HepG2 (cell line): ENCODE results near the gene RNPEPL1. TPM values are rescaled to one million over a fixed set of nuclear protein-coding genes. Genes with fewer than 3 reads are reported as not detected.

Experiments used
- ARHGAP35 ChIP-seq: sonication (generic); formaldehyde crosslinking; IDR thresholded peaks from 2 replicates; pipeline ENCODE4 v1.9.0; 2022; ENCODE audit warnings: mild to moderate bottlenecking, inconsistent platforms, moderate library complexity, missing genetic modification reagents, borderline replicate concordance
- HDAC2 ChIP-seq: sonication (generic); formaldehyde crosslinking; IDR thresholded peaks from 2 replicates; pipeline ENCODE4 v1.4.0; 2020; ENCODE audit warnings: missing genetic modification reagents
- MED13 ChIP-seq: sonication (generic); formaldehyde crosslinking; IDR thresholded peaks from 2 replicates; pipeline ENCODE4 v1.5.0; 2020; ENCODE audit warnings: missing genetic modification reagents
- NAIF1 ChIP-seq: sonication (generic); formaldehyde crosslinking; IDR thresholded peaks from 2 replicates; pipeline ENCODE4 v1.5.0; 2020; ENCODE audit warnings: mild to moderate bottlenecking, missing genetic modification reagents, borderline replicate concordance
- PAX8 ChIP-seq: sonication (generic); formaldehyde crosslinking; IDR thresholded peaks from 2 replicates; pipeline ENCODE4 v1.8.0; 2022; ENCODE audit warnings: mild to moderate bottlenecking, missing genetic modification reagents, borderline replicate concordance
- TCF7L2 ChIP-seq: IDR thresholded peaks from 2 replicates; pipeline ENCODE4 v1.6.1; 2011; ENCODE audit warnings: mild to moderate bottlenecking, low read depth, low read length, moderate library complexity
- ZMAT5 ChIP-seq: sonication (generic); formaldehyde crosslinking; IDR thresholded peaks from 2 replicates; pipeline ENCODE4 v1.5.0; 2020; ENCODE audit warnings: mild to moderate bottlenecking, low read depth, missing genetic modification reagents, borderline replicate concordance
- ZNF510 ChIP-seq: sonication (generic); formaldehyde crosslinking; IDR thresholded peaks from 2 replicates; pipeline ENCODE4 v1.4.0; 2020; ENCODE audit warnings: low read depth, mild to moderate bottlenecking, missing genetic modification reagents
- ZNF577 ChIP-seq: sonication (generic); formaldehyde crosslinking; IDR thresholded peaks from 2 replicates; pipeline ENCODE4 v1.4.0; 2020; ENCODE audit warnings: mild to moderate bottlenecking, low read depth, missing genetic modification reagents, borderline replicate concordance
- ZNF652 ChIP-seq: IDR thresholded peaks from 2 replicates; pipeline ENCODE4 v1.6.1; 2016; ENCODE audit warnings: low read depth, borderline replicate concordance
- ZNF687 ChIP-seq: sonication (generic); formaldehyde crosslinking; IDR thresholded peaks from 2 replicates; pipeline ENCODE4 v1.5.1; 2020; ENCODE audit warnings: mild to moderate bottlenecking, missing genetic modification reagents, moderate library complexity
- polyA plus RNA-seq, 8 experiments: library from polyadenylated mRNA; depleted of rRNA in 3 of 8; stranded (reverse) in 7 of 8; unstranded in 1 of 8; fragments of >200 nt; fragmentation: Illumina TruSeq in 4 of 8; extraction: Trizol in 4 of 8; gene quantifications; 2 replicates each; pipeline versions ENCODE4 v1.2.1 to v1.2.3, GENCODE V29; 2011 to 2016; ENCODE audit warnings: low read depth in 4 of 8, missing spikeins in 1 of 8, mixed read lengths in 1 of 8; ENCODE audit not compliant: insufficient read depth in 1 of 8
- total RNA-seq, 5 experiments: library from RNA; depleted of rRNA; stranded (reverse); fragments of >200 nt; fragmentation: Illumina TruSeq; extraction: Trizol; gene quantifications; 2 replicates each; pipeline ENCODE4 v1.2.3, GENCODE V29; 2016; ENCODE audit warnings: low read depth in 1 of 5
- TF ChIP-seq, protein P1 (sequence below): sonication (generic); formaldehyde crosslinking; IDR thresholded peaks from 2 replicates; pipeline ENCODE4 v1.4.0; 2020; ENCODE audit warnings: mild to moderate bottlenecking, missing genetic modification reagents
- TF ChIP-seq, protein P2 (sequence below): sonication (generic); formaldehyde crosslinking; IDR thresholded peaks from 2 replicates; pipeline ENCODE4 v1.8.1; 2023; ENCODE audit warnings: mild to moderate bottlenecking, missing genetic modification reagents
- TF ChIP-seq, protein P3 (sequence below): sonication (generic); formaldehyde crosslinking; IDR thresholded peaks from 2 replicates; pipeline ENCODE4 v1.4.0; 2020; ENCODE audit warnings: missing genetic modification reagents, borderline replicate concordance

RNPEPL1 gene
- total and polyA plus RNA-seq, 2 of the 13 experiments (the other 11 are each of a cell fraction or from before 2014, with no cell fraction given) = 13.0 to 18.0 TPM

DNA sequence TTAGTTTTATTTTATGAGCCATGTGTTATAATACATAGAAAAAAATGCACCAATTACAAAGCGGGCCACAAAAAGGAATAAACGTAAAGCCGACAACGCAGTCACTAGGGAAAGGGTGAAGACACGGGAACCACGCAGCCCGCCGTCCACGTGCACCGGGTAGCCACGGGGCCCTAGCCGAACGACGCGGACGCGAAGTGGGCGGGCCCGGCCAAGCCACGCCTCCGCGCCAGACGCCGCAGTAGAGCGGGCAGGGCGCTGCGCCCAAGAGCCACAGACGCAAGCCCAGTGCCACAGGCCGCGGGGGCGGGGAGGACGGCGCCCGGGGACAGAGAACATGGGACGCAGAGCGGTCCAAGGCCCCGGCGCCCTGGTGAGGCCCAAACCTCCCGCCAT, 8.2 kb upstream of the RNPEPL1 start, which contains the start of gene DUSP28 (continued):
- TF ChIP-seq PAX8 (CRISPR knock-in tag) (no peak), TCF7L2 (no peak), ARHGAP35 (no peak), NAIF1 (0 out of 2 replicates have a peak, but pooled peaks have one; percentile 60), ZNF652 (no peak), ZNF687 (CRISPR knock-in tag) (peak; percentile 93; the same call in 1 of the 2 replicates), HDAC2 (CRISPR knock-in tag) (peak; percentile 90), MED13 (CRISPR knock-in tag) (peak; percentile 68; the same call in 1 of the 2 replicates), ZNF577 (CRISPR knock-in tag) (no peak), ZMAT5 (CRISPR knock-in tag) (no peak), ZNF510 (CRISPR knock-in tag) (no peak; the same call in 1 of the 2 replicates)
- TF ChIP-seq, protein P1, sequence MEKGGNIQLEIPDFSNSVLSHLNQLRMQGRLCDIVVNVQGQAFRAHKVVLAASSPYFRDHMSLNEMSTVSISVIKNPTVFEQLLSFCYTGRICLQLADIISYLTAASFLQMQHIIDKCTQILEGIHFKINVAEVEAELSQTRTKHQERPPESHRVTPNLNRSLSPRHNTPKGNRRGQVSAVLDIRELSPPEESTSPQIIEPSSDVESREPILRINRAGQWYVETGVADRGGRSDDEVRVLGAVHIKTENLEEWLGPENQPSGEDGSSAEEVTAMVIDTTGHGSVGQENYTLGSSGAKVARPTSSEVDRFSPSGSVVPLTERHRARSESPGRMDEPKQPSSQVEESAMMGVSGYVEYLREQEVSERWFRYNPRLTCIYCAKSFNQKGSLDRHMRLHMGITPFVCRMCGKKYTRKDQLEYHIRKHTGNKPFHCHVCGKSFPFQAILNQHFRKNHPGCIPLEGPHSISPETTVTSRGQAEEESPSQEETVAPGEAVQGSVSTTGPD = no peak
- TF ChIP-seq, protein P2, sequence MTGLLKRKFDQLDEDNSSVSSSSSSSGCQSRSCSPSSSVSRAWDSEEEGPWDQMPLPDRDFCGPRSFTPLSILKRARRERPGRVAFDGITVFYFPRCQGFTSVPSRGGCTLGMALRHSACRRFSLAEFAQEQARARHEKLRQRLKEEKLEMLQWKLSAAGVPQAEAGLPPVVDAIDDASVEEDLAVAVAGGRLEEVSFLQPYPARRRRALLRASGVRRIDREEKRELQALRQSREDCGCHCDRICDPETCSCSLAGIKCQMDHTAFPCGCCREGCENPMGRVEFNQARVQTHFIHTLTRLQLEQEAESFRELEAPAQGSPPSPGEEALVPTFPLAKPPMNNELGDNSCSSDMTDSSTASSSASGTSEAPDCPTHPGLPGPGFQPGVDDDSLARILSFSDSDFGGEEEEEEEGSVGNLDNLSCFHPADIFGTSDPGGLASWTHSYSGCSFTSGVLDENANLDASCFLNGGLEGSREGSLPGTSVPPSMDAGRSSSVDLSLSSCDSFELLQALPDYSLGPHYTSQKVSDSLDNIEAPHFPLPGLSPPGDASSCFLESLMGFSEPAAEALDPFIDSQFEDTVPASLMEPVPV = no peak; the same call in 1 of the 2 replicates
- TF ChIP-seq, protein P3, sequence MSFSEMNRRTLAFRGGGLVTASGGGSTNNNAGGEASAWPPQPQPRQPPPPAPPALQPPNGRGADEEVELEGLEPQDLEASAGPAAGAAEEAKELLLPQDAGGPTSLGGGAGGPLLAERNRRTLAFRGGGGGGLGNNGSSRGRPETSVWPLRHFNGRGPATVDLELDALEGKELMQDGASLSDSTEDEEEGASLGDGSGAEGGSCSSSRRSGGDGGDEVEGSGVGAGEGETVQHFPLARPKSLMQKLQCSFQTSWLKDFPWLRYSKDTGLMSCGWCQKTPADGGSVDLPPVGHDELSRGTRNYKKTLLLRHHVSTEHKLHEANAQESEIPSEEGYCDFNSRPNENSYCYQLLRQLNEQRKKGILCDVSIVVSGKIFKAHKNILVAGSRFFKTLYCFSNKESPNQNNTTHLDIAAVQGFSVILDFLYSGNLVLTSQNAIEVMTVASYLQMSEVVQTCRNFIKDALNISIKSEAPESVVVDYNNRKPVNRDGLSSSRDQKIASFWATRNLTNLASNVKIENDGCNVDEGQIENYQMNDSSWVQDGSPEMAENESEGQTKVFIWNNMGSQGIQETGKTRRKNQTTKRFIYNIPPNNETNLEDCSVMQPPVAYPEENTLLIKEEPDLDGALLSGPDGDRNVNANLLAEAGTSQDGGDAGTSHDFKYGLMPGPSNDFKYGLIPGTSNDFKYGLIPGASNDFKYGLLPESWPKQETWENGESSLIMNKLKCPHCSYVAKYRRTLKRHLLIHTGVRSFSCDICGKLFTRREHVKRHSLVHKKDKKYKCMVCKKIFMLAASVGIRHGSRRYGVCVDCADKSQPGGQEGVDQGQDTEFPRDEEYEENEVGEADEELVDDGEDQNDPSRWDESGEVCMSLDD (CRISPR knock-in tag) = no peak
